NCI-H2227 treated with DMSO at 0.1 percent for 48 hours (cell line): ENCODE measurements around the gene FLT4.

Experiments
- DNase-seq: peaks from one replicate; lab custom pipeline; 2025; lab: John Stamatoyannopoulos, UW

FLT4 gene

DNA sequence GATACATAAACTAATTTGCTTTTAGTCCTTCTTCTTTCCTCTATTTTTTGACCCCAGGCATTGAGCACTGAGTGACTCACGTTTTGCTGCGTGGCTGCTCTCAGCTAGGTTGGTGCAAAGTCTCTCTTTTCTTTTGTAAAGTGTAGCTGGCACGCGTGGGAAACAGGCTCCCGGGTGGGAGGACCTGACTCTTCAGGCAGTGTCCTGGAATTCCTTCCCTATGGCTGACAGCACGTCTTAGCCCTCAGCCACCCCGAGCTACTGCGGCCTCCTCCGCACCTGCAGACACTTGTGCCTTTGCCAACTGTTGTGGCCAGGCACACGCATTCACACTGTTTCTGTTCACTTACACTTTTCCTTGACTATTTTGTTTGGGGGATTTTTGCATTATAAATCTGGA is 57.2 kb downstream of the FLT4 start:
- no peak for DNase-seq

DNA sequence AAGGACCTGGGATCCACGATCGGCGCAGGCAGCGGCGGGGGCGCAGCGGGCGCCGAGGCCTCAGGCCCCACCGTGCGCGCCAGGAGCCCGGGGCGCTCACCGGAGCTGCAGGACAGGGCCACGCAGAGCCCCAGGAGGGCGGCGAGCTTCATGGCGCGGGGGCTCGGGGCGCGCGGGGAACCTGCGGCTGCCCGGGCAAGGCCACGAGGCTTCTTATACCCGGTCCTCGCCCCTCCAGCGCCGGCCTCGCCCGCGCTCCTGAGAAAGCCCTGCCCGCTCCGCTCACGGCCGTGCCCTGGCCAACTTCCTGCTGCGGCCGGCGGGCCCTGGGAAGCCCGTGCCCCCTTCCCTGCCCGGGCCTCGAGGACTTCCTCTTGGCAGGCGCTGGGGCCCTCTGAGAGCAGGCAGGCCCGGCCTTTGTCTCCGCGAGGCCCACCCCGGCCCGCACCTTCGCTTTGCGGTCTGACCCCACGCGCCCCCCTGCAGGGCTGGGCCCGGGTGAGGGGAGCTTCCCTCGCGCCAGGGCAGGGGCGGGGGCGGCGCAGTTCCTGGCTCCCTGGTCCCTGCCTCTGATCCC is 58.0 kb downstream of the FLT4 start, which contains the start of gene SCGB3A1:
SCGB3A1 (minus strand) TSS at position 189 of the 577 bp plus-strand sequence; CDS start at position 152, 37 bp downstream.
- no peak for DNase-seq

DNA sequence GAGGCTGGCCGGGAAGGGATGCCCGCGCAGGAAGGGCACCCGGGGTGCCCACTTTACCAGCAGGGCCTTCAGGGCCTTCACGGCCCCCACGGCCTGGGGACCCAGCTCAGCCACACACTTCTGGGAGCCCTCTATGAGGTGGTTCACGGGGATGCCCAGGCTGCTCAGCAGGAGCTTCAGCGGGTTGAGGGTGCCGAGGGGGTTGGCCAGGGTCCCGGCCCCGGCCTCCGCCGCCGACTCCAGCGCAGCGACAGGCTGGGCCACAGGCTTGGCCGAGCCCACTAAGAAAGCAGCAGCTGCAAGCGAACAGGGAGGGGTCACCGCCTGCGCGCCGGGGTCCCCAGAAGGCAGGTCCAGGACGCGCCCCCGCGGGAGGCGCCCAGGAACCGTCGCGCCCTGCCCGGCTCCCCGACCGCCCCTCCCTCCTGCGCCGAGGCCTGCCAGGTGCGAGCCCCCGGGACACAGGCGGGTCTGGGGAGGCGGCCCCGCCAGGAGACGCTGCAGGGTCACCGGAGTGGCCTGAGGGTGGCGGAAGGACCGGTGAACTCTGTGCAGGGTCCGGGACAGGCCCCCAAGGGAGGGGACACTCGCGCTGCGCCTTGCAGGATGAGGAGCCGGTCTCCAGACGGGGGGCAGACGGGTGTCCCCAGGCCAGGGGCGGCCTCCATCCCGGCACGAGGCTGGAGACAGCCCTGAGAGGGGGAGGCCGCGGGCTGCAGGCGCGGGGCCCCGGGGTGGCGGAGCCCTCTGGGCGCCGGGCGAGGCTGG is 58.7 kb downstream of the FLT4 start:
- DNase-seq, result no peak

DNA sequence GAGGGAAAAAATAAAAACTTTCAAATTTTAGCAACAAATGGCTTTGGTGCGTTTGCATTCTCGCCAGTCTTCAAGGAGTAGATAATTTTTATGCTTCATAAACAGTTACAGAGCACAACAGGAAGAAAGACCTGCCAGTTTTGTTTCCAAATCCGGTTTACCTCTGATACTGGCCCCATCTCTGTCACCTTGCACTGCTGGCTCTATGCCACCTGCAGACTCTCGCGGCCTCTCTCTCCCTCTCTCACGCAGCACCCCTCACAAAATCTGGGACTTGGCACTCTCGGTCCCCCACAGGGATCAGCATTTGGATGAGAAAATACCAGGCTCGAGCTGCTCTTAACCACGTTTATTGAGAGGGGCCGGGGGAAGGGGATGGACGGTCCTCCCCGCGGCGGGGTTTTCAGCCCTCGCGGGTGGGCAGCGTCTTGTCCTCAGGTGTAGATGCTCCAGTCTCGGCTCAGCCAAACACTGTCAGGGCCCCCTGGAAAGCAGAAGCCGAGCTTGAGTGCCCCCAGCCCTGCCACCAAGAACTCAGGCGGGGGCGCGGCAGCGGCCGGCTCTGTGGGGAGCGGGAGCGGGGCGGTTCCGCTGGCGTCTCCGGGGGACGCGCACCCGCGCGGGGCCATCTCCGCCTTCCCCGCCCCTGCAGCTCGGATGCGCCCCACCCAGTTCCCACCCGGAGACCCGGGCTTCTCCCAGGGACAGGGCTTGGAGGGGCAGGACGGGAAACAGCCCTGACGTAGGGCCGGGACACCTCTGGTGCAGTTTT is 59.4 kb downstream of the FLT4 start:
- DNase-seq, result no peak

DNA sequence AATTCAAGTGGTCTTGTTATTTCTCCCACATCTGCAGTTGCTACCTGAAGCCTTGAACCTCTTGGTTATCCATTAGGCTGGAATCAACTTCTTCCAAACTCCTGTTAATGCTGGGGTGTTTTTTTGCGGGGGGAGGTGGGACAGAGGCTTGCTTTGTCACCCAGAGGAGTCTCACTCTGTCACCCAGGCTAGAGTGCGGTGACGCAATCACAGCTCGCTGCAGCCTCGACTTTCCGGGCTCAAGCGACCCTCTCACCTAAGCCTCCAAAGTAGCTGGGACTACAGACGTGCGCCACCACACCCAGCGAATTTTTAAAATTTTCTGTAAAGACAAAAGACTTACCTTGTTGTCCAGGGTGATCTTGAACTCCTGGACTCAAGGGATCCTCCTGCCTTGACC is 62.5 kb downstream of the FLT4 start:
- no peak for DNase-seq

DNA sequence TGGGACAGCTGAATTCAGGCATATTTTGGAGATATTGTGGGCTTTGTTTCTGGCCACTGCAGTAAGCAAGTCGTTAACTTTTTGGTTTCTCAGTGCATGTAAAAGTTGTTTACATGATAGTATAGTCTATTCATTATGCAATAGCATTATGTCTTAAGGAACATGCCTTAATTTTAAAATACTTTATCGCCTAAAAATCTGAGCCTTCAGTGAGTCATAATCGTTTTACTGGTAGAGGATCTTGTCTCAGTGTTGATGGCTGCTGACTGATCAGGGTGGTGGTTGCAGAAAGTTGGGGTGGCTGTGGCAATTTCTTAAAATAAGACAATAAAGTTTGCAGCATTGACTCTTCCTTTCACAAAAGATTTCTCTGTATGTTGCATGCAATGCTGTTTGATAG is 63.2 kb downstream of the FLT4 start:
- no peak for DNase-seq

DNA sequence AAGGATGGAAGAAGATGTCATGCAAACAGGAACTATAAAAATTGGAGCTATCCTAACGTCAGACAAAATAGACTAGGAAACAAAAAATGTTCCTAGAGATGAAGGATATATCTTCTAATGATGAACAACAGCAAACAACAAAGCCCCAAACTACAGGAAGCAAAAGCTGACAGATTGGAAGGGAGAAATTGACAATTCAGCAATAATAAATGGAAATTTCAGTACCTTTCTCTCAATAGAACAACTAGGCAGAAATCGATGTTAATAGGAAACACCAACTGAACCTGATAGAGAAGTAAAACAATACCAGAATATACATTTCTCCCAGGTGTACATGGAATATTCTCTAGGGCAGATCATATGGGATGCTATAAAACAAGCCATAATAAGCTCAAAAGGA is 65.7 kb downstream of the FLT4 start:
- no peak for DNase-seq

DNA sequence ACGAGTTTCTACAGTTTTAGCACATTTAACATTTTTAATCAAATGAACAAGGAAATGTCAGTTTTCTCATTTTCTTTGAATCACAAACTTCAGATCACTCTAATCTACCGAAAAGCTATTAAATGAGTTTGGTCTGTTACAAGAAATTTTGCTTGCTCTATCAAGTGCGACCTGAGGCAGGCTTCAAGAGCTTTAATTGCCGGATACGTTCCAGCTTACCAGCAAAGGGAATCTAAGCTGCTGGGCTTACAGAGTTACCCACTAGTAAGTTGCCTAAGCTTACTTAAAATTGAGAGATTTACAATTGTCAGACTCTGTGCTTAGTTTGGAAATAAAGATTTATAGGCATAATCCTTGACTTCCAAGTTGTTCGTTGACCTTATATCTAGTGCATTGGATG is 68.7 kb downstream of the FLT4 start:
- no peak for DNase-seq

DNA sequence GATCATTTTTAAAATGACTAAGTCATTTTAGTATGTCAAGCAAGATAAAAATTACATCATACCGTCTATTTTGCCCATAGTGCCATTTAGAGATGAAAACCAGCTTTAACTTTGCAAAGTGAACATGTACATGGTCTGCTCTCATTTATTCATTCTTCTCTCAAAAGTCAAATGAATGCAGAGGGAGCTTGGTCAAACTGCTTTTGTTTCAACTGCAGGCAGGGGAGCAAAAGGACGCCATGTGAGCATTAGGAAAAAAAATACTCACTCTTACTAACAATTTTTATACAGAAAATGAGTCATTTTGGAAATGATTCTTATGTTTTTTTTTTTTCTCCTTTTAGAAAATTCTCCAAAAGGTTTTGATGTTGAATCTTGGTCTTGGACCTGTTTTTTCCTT is 73.8 kb downstream of the FLT4 start:
- no peak for DNase-seq

DNA sequence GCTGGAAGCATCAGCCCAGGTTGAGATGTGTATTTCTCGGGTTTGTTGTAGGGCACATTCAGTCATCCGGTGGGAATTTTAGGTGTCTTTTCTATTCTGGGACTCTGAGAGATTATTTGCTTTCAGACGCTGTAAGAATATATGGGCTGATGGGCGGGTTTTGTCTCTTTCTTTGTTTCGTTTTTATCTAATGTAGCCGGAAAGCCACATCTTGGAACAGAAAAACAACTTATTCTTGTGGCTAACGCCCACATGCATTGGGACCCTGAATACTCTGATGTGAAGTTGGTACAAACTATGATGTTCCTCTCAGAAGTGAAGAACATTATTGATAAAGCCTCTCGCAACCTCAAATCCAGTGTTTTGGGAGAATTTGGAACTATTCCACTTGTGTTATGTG is 80.5 kb downstream of the FLT4 start:
- DNase-seq, result no peak

DNA sequence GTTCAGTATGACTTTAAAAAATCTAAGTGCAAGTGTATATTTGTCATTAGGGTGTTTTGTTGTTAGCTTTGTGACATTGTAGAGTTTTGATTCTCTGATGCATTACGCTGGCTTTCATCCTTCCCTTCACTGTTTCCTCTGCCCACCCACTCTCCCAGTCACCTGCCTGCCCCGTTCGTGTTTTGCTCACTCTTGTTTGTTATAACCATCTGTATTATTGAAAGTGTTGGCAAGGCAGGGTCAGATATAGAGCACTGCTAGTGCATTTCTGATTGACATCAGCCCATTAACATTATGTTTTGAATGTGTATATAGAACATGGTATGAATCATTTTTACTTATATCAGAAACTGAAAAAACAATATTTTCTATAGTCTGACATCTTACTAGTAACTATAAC is 85.4 kb downstream of the FLT4 start:
- DNase-seq, result no peak

DNA sequence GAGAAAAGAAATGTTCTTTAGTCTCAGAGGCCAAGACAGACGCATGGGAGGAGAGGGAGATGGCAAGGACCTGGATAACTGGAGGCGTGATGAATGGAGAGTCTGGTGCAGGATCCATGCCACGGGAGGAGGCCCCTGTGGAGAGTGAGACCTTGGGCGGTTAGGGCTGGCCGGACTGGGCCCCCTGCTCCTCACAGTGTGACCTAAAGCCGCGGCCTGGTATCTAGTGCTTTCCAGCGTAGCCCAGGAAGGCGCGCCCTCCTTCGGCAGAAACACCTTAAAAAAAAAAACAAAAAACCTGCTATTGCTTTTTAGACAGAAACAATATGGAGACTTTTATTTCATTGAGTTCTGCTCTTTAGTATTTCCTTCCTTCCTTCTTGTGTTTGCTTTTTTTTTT is 91.2 kb downstream of the FLT4 start:
- DNase-seq, result no peak

DNA sequence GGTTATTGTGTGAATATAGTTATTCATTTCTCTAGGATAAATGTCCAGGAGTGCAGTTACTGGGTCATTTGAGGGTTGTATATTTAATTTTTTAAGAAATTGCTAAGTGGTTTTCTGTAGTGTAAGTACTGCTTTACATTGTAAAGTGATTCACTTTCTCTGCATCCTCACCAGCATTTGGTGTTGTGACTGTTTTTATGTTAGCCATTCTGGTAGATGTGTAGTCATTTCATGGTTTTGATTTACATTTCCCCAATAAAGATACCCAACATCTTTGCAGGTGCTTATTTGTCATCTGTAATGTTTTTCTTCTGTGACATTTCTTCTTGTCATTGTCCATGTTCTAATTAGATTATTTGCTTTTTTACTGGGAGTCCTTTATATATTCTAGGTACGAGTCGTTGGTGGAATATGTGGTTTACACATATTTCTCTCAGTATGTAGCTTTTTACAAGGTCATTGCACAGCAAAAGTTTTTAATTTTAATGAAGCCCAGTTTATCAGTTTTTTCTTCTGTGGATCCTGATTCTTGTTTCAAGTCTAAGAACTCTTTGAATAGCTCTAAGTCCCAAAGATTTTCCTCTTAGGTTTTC is 92.1 kb downstream of the FLT4 start:
- DNase-seq, result no peak

DNA sequence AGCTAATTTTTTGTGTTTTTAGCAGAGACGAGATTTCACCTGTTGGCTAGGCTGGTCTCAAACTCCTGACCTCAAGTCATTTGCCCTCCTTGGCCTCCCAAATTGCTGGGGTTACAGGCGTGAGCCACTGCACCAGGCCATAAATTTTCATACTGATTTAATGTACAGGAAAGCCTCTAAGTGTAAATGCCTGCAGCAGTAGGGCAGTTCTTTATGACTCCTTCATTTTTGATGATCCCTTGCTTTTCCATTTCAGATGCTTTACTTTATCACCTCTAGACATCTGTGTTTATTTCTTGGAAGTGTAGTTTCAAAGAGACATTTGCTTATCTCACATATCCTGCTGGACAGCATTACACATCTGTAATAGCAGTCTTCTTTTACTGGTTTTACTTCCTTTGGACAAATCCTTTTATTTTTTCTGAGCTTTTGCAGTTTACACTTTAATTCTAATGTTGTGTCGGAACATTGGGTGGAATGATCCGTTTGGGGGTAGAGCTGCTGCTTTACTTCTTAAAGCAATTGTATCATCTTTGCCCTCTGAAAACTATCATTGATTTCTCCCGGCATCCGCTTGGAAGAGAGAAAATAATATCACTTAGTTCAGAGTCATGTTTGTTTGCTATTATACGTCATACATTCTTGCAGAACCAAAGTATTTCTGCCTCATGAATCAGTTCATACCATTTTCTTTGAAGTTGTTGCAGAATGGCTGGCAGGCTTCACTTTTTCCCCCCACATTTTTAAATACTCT is 94.1 kb downstream of the FLT4 start:
- DNase-seq, result no peak

DNA sequence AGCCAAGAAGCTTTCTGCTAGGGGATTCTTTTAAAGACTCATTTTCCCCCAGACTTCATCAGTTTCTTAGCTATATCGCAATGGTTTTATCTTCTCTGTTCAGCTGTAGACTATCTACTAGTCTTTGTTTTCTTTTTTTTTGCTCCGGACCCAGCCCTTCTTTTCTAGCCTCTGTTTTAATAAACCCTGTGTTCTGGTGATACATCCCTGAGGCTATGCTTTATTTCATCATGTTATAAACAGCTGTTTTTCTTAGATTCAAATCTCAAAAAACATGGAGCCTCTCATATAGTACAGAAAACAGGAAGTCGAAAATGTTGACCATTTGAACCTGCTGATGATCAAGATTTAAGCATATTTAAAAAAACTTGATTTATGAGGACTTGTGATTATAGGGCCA is 95.9 kb downstream of the FLT4 start:
- DNase-seq, result no peak
